ENCODE measurements around the gene RACK1. TPM values are rescaled to one million over a fixed set of nuclear protein-coding genes. Genes with fewer than 3 reads are reported as not detected.

RACK1 gene
- total and polyA plus RNA-seq, 2 of the 13 experiments (the other 11 are each of a cell fraction or from before 2014, with no cell fraction given): 2,514 to 6,141 TPM

DNA sequence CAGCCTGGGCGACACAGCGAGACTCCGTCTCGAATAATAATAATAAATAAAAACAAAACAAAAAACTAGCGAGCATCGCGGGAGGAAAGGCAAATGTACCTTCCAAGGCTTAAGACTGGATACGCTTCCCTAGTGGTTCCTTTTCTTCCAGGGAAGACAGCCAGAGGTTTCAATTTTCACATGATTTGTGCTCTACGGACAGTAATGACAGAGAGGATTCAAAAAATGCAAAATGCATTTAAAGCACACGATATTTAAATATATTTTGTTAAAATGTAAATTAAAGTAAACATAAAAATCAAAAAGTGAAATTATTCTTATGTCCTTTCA is 24.9 kb downstream of the RACK1 start:
- FAIRE-seq (no peak), DNase-seq (ENCODE audit: low spot score) (no peak), ATAC-seq (no peak)
- Histone ChIP-seq H4K20me1 (ENCODE audit: insufficient read depth, low read length) (no peaks in the 10 kb centered on the region), H3K79me2 (ENCODE audit: insufficient read depth, low read length) (no peaks in the 10 kb centered on the region), H3K4me3 (replicated peaks in 1 of 3; ENCODE audit: insufficient read depth in 1 of 3, low read depth in 2 of 3, low read length in 3 of 3) (peak overlapping the region; percentile 63 to 78 (median 67)), H3K4me1 (ENCODE audit: insufficient read depth, low read length) (peaks cover 35% of the 10 kb centered on the region), H2AFZ (ENCODE audit: low read length) (peak overlapping the region; percentile 32), H3K9me3 (ENCODE audit: low read length) (no peaks in the 10 kb centered on the region), H3K4me2 (ENCODE audit: low read depth, low read length) (peak overlapping the region; percentile 95), H3K9ac (ENCODE audit: insufficient read depth, low read depth, low read length) (peak overlapping the region; percentile 54; the same call in 1 of the 2 replicates), H3K36me3 (replicated peaks in 1 of 2; ENCODE audit: control insufficient read depth in 1 of 2, insufficient read depth in 2 of 2, low read length in 2 of 2) (no peaks in the 10 kb centered on the region), H3K27me3 (ENCODE audit: control insufficient read depth in 1 of 2, insufficient read depth in 2 of 2, low read length in 2 of 2) (no peaks in the 10 kb centered on the region; a peak in 2 of 5 replicates), H3K27ac (ENCODE audit: extremely low read length, insufficient read depth, low read length) (peak overlapping the region; percentile 48)
- in situ Hi-C loops (cut with HindIII; ENCODE audit: extremely low pct_ligation_motif_present, low pct_unique_long_range_greater_than_20kb): no loop called here
- WGBS (ENCODE audit: low lambda C conversion rate): 33% methylated on average over 10 of the region's 10 CpGs
- POLR2A ChIA-PET: no interaction called here
- TF ChIP-seq ASH2L (IDR thresholded peaks at IDR 0.05; ENCODE audit: insufficient read length, low read depth, low read length) (peak; percentile 30), ZNF441 (CRISPR knock-in tag; IDR thresholded peaks at IDR 0.05; ENCODE audit: borderline replicate concordance) (peak; percentile 2; the same call in 1 of the 2 replicates), JUNB (CRISPR knock-in tag; IDR thresholded peaks at IDR 0.05; ENCODE audit: borderline replicate concordance) (no peak)
- CTCF ChIA-PET (ENCODE audit: low intra/inter-chr PET ratio, low total read pairs): no interaction called here
- no TSS peak for BruUV-seq (replicated peaks)
- intact Hi-C loops (cut with micrococcal nuclease; ENCODE audit: unreplicated experiment): loop anchor here (1.0 kb wide), 1 partner anchor 12 kb away; no protein-coding TSS in a partner anchor

- H3K79me2 ChIP-seq (ENCODE audit: insufficient read depth, low read length): no peaks in the 10 kb centered on the region
- DNase-seq (ENCODE audit: low spot score) (no peak), ATAC-seq (peak; percentile 7), FAIRE-seq (no peak)
- peak overlapping the region; percentile 95 for H3K4me2 ChIP-seq (ENCODE audit: low read depth, low read length)
- peaks cover 0 to 2% of the 10 kb centered on the region in 2 experiments; a peak in 2 of 5 replicates for H3K27me3 ChIP-seq (ENCODE audit: control insufficient read depth in 1 of 2, insufficient read depth in 2 of 2, low read length in 2 of 2)
- TF ChIP-seq DNMT1 (CRISPR knock-in tag; IDR thresholded peaks at IDR 0.05): 0 out of 2 replicates have a peak, but pooled peaks have one; percentile 20
- TF ChIP-seq SAFB2 (CRISPR knock-in tag; IDR thresholded peaks at IDR 0.05; ENCODE audit: borderline replicate concordance, low read depth): 0 out of 2 replicates have a peak, but pooled peaks have one; percentile 79
- peak; percentile 25; the same call in 1 of the 2 replicates for TF ChIP-seq SPEN (CRISPR knock-in tag; IDR thresholded peaks at IDR 0.05; ENCODE audit: low read depth)
- no peak for TF ChIP-seq FOXA1 (IDR thresholded peaks at IDR 0.05)
- 0 out of 2 replicates have a peak, but pooled peaks have one; percentile 40 for TF ChIP-seq FOXA1 (CRISPR knock-in tag; IDR thresholded peaks at IDR 0.05)
- peak; percentile 98; the same call in 1 of the 2 replicates for TF ChIP-seq SSRP1 (CRISPR knock-in tag; IDR thresholded peaks at IDR 0.05)
- no peak for TF ChIP-seq ZNF83 (CRISPR knock-in tag; IDR thresholded peaks at IDR 0.05; ENCODE audit: borderline replicate concordance)
- TF ChIP-seq ZFX (CRISPR knock-in tag; IDR thresholded peaks at IDR 0.05; ENCODE audit: low read depth): peak; percentile 15; the same call in 1 of the 2 replicates
- TF ChIP-seq FOXC1 (CRISPR knock-in tag; IDR thresholded peaks at IDR 0.05; ENCODE audit: borderline replicate concordance): no peak
- intact Hi-C loops (cut with micrococcal nuclease; ENCODE audit: unreplicated experiment) (loop anchor here (1.0 kb wide), 1 partner anchor 11 kb away; no protein-coding TSS in a partner anchor), in situ Hi-C loops (cut with HindIII; ENCODE audit: extremely low pct_ligation_motif_present, low pct_unique_long_range_greater_than_20kb) (no loop called here)
- H3K9ac ChIP-seq (ENCODE audit: insufficient read depth, low read depth, low read length): no peak overlapping the region
- no peaks in the 10 kb centered on the region for H4K20me1 ChIP-seq (ENCODE audit: insufficient read depth, low read length)
- H3K36me3 ChIP-seq (replicated peaks in 1 of 2; ENCODE audit: control insufficient read depth in 1 of 2, insufficient read depth in 2 of 2, low read length in 2 of 2): no peaks in the 10 kb centered on the region
- under 1% methylated on average over 13 of the region's 13 CpGs for WGBS (ENCODE audit: low lambda C conversion rate)
- peak overlapping the region; percentile 49 to 78 (median 67) for H3K4me3 ChIP-seq (replicated peaks in 1 of 3; ENCODE audit: insufficient read depth in 1 of 3, low read depth in 2 of 3, low read length in 3 of 3)
- ChIA-PET CTCF (ENCODE audit: low intra/inter-chr PET ratio, low total read pairs) (no interaction called here), POLR2A (interaction anchor here (0.9 kb wide), 1 partner anchor 10 kb away, joined by 3 read pairs; no protein-coding TSS in a partner anchor)
- H3K4me1 ChIP-seq (ENCODE audit: insufficient read depth, low read length): peaks cover 35% of the 10 kb centered on the region
- no peaks in the 10 kb centered on the region for H3K9me3 ChIP-seq (ENCODE audit: low read length)
- H2AFZ ChIP-seq (ENCODE audit: low read length): no peak overlapping the region
- no TSS peak for BruUV-seq (replicated peaks)
- peak overlapping the region; percentile 21 for H3K27ac ChIP-seq (ENCODE audit: extremely low read length, insufficient read depth, low read length)
Measured at GRCh38 chr5:181217803-181218062, 26.0 kb downstream of the RACK1 start.

Measured in HepG2 (cell line).